Neural crest cell (in vitro differentiated cells): Measurements from ENCODE around the gene BTG1. TPM values are rescaled to one million over a fixed set of nuclear protein-coding genes. Genes with fewer than 3 reads are reported as not detected.

ENCODE experiments used
- DNase-seq: peaks from one replicate; pipeline ENCODE4 v3.0.0; 2021; ENCODE audit warnings: low read depth, mixed read lengths, low spot score
- H3K27ac Mint-ChIP-seq: one replicate; pipeline ENCODE4 v1.8.0; 2021; ENCODE audit warnings: mild to moderate bottlenecking, mixed read lengths; ENCODE audit not compliant: unreplicated experiment
- H3K27me3 Mint-ChIP-seq: 2 replicates; pipeline ENCODE4 v1.8.0; 2021; ENCODE audit warnings: low read depth, mild to moderate bottlenecking, mixed read lengths
- H3K36me3 Mint-ChIP-seq: 2 replicates; pipeline ENCODE4 v1.8.0; 2021; ENCODE audit warnings: low read depth, mild to moderate bottlenecking, mixed read lengths
- H3K4me1 Mint-ChIP-seq: 2 replicates; pipeline ENCODE4 v1.8.0; 2021; ENCODE audit warnings: mixed read lengths
- H3K4me3 Mint-ChIP-seq: one replicate; pipeline ENCODE4 v1.8.0; 2021; ENCODE audit warnings: mild to moderate bottlenecking, mixed read lengths
- H3K9me3 Mint-ChIP-seq: 2 replicates; pipeline ENCODE4 v1.8.0; 2021; ENCODE audit warnings: mixed read lengths
- total RNA-seq: library from RNA; stranded (reverse); gene quantifications from 2 replicates; pipeline ENCODE4 v1.2.1, GENCODE V29; 2021
- TF ChIP-seq, protein P1 (sequence below): fragments of 200-600 bp; sonication (generic); conservative IDR thresholded peaks from 2 replicates; pipeline ENCODE4 v1.5.0; 2021; ENCODE audit warnings: antibody characterized with exemption, mild to moderate bottlenecking

The BTG1 gene
- total RNA-seq, 1 donor from 2014 or later: 95.1 TPM

DNA sequence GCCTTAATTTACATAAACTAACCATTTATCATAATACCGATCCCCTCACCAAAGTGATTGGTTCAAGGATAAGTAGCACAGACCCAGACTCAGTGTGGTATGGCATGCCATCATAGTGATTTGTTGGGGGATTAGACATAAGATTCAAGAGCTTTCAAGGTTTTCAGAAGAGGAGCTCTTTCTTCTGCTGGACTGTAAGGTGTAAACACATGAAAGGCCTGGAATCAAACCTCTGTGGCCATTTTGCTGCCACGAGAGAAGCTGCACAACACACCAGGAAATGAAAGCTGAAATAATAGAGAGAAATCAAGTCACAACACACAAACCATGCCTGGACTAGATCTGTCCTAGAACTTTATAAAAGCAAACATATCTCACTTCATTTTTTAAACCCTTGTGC, 30.8 kb downstream of the BTG1 start:
- Mint-ChIP-seq H3K27me3 (no peaks in the 10 kb centered on the region), H3K9me3 (no peaks in the 10 kb centered on the region), H3K36me3 (peaks cover 9% of the 10 kb centered on the region), H3K27ac (no peak overlapping the region), H3K4me3 (no peak overlapping the region), H3K4me1 (peaks cover 27% of the 10 kb centered on the region)
- no peak for DNase-seq
- TF ChIP-seq, protein P1, sequence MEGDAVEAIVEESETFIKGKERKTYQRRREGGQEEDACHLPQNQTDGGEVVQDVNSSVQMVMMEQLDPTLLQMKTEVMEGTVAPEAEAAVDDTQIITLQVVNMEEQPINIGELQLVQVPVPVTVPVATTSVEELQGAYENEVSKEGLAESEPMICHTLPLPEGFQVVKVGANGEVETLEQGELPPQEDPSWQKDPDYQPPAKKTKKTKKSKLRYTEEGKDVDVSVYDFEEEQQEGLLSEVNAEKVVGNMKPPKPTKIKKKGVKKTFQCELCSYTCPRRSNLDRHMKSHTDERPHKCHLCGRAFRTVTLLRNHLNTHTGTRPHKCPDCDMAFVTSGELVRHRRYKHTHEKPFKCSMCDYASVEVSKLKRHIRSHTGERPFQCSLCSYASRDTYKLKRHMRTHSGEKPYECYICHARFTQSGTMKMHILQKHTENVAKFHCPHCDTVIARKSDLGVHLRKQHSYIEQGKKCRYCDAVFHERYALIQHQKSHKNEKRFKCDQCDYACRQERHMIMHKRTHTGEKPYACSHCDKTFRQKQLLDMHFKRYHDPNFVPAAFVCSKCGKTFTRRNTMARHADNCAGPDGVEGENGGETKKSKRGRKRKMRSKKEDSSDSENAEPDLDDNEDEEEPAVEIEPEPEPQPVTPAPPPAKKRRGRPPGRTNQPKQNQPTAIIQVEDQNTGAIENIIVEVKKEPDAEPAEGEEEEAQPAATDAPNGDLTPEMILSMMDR: no peak

DNA sequence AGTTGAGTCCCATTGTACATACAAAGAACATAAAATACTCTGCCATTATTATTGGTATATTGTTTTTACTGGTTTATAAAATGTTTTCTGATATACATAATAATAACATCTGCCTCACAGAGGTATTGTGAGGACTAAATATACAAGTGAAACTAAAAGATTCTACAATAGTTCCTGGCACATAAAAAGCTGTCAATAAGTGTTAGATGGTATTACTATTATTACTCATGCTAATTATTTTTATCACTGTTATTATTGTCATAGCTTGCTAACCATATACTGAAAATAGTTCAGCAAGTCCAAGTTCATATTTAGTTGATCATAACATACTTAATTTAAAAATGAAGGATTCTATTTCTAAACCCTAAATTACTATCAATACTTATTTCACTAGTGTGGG, 34.4 kb downstream of the BTG1 start:
- no peaks in the 10 kb centered on the region for H3K27me3 Mint-ChIP-seq
- no peak overlapping the region for H3K4me3 Mint-ChIP-seq
- H3K9me3 Mint-ChIP-seq: no peaks in the 10 kb centered on the region
- H3K27ac Mint-ChIP-seq: no peak overlapping the region
- peaks cover 53% of the 10 kb centered on the region for H3K4me1 Mint-ChIP-seq
- DNase-seq: no peak
- H3K36me3 Mint-ChIP-seq: no peaks in the 10 kb centered on the region
- TF ChIP-seq, protein P1: no peak

DNA sequence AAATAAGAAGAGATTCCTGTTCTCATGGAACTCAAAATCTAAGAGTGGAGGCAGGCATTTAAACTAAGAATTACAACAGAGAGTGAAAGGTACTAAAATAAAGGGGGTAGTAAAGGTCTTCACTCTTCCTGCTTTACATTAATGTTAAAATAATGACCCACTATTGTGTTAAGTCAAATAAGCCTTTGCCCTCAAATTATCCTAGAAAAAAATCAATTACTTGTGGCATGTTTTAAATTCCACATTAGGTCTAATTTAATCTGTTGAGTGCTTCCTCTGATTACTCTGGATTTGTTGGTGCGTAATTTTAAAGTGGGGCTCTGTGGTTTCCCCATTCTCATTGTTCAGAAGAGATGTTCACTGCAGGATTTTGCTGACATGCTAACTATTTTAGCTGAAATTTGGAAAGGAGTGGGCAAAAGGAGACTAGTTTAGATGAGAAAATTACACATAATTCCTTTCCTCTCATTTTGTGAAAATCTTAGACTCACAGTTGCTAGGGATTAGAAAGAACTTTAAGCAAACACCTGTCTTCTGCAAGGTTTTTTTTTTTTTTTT, 35.5 kb downstream of the BTG1 start:
- H3K36me3 Mint-ChIP-seq: no peaks in the 10 kb centered on the region
- H3K4me3 Mint-ChIP-seq: no peak overlapping the region
- H3K9me3 Mint-ChIP-seq: no peaks in the 10 kb centered on the region
- TF ChIP-seq, protein P1: no peak
- no peaks in the 10 kb centered on the region for H3K27me3 Mint-ChIP-seq
- DNase-seq: no peak
- peaks cover 64% of the 10 kb centered on the region for H3K4me1 Mint-ChIP-seq
- H3K27ac Mint-ChIP-seq: no peak overlapping the region

DNA sequence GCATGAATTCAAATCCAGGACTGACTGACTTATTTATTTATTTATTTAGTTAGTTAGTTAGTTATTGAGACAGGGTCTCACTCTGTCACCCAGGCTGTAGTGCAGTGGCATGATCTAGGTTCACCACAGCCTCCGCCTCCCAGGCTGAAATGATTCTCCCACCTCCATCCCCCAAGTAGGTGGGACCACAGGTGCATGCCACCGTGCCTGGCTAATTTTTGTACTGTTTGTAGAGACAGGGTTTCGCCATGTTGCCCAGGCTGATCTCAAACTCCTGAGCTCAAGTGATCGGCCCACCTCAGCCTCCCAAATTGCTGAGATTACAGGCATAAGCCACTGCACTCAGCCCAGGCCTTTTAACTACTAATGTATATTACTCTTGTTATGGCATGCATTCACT, 36.0 kb downstream of the BTG1 start:
- DNase-seq: no peak
- no peak overlapping the region for H3K27ac Mint-ChIP-seq
- TF ChIP-seq, protein P1: no peak
- peaks cover 65% of the 10 kb centered on the region for H3K4me1 Mint-ChIP-seq
- H3K36me3 Mint-ChIP-seq: no peaks in the 10 kb centered on the region
- no peaks in the 10 kb centered on the region for H3K9me3 Mint-ChIP-seq
- H3K4me3 Mint-ChIP-seq: no peak overlapping the region
- H3K27me3 Mint-ChIP-seq: no peaks in the 10 kb centered on the region

DNA sequence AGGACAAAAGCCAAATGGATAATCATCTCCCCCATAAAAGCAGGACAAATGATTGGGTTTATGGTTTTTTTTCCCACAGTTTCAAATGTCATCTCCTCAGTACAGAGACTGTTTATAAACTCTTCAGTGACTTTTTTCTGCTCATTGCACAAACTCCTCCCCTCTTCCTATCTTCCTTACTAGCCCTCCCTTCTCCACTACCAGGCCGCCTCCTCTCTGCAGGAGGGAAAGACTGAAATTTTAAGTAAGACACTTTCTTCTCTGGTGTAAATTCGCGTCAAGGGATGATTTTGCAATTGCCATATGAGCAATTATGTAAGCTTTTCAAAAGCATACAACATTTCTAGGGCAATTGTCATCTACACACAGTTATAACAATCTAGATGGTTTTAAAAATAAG, 37.0 kb downstream of the BTG1 start:
- H3K4me3 Mint-ChIP-seq: no peak overlapping the region
- peaks cover 65% of the 10 kb centered on the region for H3K4me1 Mint-ChIP-seq
- no peak for DNase-seq

More for the DNA sequence above, 37.0 kb downstream of the BTG1 start:
- Mint-ChIP-seq H3K27ac (no peak overlapping the region), H3K9me3 (no peaks in the 10 kb centered on the region), H3K27me3 (no peaks in the 10 kb centered on the region), H3K36me3 (no peaks in the 10 kb centered on the region)
- TF ChIP-seq, protein P1: no peak
